ENCODE data around the gene SPSB1. TPM values are rescaled to one million over a fixed set of nuclear protein-coding genes. Genes with fewer than 3 reads are reported as not detected.
A peak's percentile ranks its signal among the peaks of the same experiment; 100 is the strongest.

Gene SPSB1
- total RNA-seq, 1 experiment from 2014 or later, result 33.8 TPM

DNA sequence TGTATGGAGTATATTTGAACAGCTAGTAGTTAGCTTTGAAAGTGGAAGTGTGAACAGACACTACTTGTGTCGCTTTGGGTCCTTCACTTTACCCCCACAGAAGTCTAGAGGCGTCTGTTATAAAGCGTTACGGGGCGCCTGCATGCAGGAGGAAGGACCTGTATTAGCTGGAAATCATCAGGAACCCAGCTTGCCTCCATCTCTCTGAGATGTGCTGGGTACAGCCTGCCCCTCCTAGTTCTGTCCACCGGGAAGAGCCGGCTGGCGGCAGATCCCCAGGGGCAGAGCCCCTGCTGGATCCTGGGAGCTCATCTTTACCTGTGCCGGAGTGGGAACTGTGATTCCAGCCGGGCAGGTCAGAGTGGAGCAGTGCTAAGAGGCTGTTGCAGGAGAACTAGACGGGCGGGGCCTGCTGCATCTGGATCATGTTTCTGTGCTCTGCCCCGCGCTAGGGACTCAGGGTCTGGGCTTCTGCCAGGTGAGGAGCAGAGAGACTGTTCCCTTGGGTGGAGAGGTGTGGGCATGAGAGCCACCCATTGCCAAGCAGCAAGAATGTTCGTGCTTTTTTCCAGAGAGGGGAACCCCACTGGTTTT is 22.3 kb upstream of the SPSB1 start:
- no peaks in the 10 kb centered on the region for H3K36me3 ChIP-seq (ENCODE audit: low read depth)
- TF ChIP-seq EZH2 (IDR thresholded peaks at IDR 0.05; ENCODE audit: low read depth), result no peak
- TF ChIP-seq, protein P1, sequence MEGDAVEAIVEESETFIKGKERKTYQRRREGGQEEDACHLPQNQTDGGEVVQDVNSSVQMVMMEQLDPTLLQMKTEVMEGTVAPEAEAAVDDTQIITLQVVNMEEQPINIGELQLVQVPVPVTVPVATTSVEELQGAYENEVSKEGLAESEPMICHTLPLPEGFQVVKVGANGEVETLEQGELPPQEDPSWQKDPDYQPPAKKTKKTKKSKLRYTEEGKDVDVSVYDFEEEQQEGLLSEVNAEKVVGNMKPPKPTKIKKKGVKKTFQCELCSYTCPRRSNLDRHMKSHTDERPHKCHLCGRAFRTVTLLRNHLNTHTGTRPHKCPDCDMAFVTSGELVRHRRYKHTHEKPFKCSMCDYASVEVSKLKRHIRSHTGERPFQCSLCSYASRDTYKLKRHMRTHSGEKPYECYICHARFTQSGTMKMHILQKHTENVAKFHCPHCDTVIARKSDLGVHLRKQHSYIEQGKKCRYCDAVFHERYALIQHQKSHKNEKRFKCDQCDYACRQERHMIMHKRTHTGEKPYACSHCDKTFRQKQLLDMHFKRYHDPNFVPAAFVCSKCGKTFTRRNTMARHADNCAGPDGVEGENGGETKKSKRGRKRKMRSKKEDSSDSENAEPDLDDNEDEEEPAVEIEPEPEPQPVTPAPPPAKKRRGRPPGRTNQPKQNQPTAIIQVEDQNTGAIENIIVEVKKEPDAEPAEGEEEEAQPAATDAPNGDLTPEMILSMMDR (conservative IDR thresholded peaks at IDR 0.05), result no peak
- no peaks in the 10 kb centered on the region for H4K20me1 ChIP-seq (ENCODE audit: insufficient read depth)
- DNase-seq, result peak in 1 of 2 experiments; percentile 70
- BruUV-seq (replicated peaks), result no TSS peak
- ChIA-PET POLR2A (ENCODE audit: unreplicated experiment) (interaction anchor here (0.6 kb wide), 1 partner anchor 70 kb away, joined by 3 read pairs; no protein-coding TSS in a partner anchor), CTCF (interaction anchor here (0.6 kb wide), 1 partner anchor 223 kb away, joined by 6 read pairs; no protein-coding TSS in a partner anchor)
- H3K27me3 ChIP-seq (ENCODE audit: insufficient read depth, low read depth), result no peaks in the 10 kb centered on the region
- no peaks in the 10 kb centered on the region for H3K79me2 ChIP-seq (ENCODE audit: low read depth)
- H3K9me3 ChIP-seq (ENCODE audit: insufficient read depth, low read depth), result no peaks in the 10 kb centered on the region
- intact Hi-C loops (cut with micrococcal nuclease; ENCODE audit: unreplicated experiment), result no loop called here
- H3K4me3 ChIP-seq, result no peak overlapping the region
- no peak overlapping the region for H3K4me2 ChIP-seq
- peaks cover 11% of the 10 kb centered on the region for H3K4me1 ChIP-seq (replicated peaks; ENCODE audit: insufficient read depth)
- no peaks in the 10 kb centered on the region for H3F3A ChIP-seq (ENCODE audit: insufficient read depth, low read depth)
- no peak overlapping the region for H2AFZ ChIP-seq
- no peak overlapping the region for H3K27ac ChIP-seq
- H3K9me2 ChIP-seq (ENCODE audit: insufficient read depth), result no peaks in the 10 kb centered on the region

DNA sequence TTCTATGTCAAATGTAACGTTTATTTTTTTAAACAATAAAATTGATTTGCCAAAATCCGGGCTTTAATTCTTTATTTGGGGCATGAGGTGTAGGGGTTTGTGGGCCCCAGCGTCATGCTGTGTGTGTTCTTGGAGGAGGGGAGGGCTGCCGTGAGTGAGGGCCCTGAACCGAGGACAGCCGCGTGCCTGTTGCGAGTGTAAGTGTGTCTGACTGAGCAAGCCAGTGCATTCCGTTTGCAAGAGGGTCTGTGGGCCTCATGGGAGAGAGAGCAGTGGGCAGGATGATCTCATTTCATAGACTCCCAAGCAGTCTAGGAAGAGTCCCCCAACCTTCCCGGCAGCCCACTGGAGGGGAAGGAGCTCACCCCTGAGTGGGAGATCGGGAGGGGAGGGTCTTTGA is 21.4 kb upstream of the SPSB1 start:
- POLR2A ChIA-PET (ENCODE audit: unreplicated experiment), result no interaction called here
- Histone ChIP-seq H3K4me3 (no peak overlapping the region), H3F3A (ENCODE audit: insufficient read depth, low read depth) (no peaks in the 10 kb centered on the region; the same call in 1 of the 2 replicates), H3K27me3 (ENCODE audit: insufficient read depth, low read depth) (no peaks in the 10 kb centered on the region), H4K20me1 (ENCODE audit: insufficient read depth) (no peaks in the 10 kb centered on the region), H3K36me3 (ENCODE audit: low read depth) (no peaks in the 10 kb centered on the region), H3K4me2 (no peak overlapping the region), H3K4me1 (replicated peaks; ENCODE audit: insufficient read depth) (peaks cover 20% of the 10 kb centered on the region), H2AFZ (no peak overlapping the region), H3K79me2 (ENCODE audit: low read depth) (no peaks in the 10 kb centered on the region), H3K27ac (no peak overlapping the region), H3K9me2 (ENCODE audit: insufficient read depth) (no peaks in the 10 kb centered on the region), H3K9me3 (ENCODE audit: insufficient read depth, low read depth) (no peaks in the 10 kb centered on the region)
- CTCF ChIA-PET, result no interaction called here
- TF ChIP-seq EZH2 (IDR thresholded peaks at IDR 0.05; ENCODE audit: low read depth), result no peak
- TF ChIP-seq, protein P1 (conservative IDR thresholded peaks at IDR 0.05), result no peak
- DNase-seq, result no peak
- BruUV-seq (replicated peaks), result no TSS peak
- intact Hi-C loops (cut with micrococcal nuclease; ENCODE audit: unreplicated experiment), result no loop called here

DNA sequence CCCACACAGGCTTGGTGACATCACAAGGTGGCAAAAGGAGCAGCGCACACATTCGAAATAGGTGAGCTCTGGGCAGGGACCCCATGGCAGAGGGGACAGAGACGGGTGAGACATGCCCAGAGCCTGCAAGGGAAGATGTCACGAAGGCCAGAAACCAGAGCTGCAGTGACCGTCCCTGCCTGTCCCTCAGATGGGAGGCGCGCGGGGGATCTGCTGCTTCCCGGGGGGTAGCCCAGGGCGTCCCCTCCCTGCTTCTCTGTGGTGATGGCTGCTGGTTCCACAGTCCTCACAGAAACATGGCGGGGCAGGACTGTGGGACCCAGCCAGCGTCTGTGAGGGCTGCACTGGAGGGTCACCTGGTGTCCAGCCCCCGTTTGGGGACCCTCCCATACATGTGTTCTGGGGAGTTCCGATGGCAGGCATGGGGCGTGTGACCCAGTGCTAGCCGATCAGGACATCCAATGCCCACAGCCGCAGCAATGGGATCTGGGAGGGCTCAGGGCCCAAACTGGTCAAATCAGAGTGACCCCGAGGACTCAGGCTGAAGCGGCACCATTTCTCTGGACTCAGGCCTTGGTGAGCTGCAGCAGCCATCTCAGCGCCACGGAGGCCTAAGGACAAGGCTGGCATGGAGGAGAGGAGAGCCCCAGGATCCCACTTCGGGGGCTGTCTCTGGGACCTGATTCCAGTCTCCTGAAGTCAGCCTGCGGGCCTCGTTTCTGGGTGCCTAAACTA is 20.7 kb upstream of the SPSB1 start:
- no TSS peak for BruUV-seq (replicated peaks)
- no peak overlapping the region for H3K4me3 ChIP-seq
- no peaks in the 10 kb centered on the region for H3K79me2 ChIP-seq (ENCODE audit: low read depth)
- H3K36me3 ChIP-seq (ENCODE audit: low read depth), result no peaks in the 10 kb centered on the region
- no peak for TF ChIP-seq EZH2 (IDR thresholded peaks at IDR 0.05; ENCODE audit: low read depth)
- TF ChIP-seq, protein P1 (conservative IDR thresholded peaks at IDR 0.05), result no peak
- no peak overlapping the region for H3K4me2 ChIP-seq
- no peaks in the 10 kb centered on the region for H3K9me3 ChIP-seq (ENCODE audit: insufficient read depth, low read depth)
- intact Hi-C loops (cut with micrococcal nuclease; ENCODE audit: unreplicated experiment), result no loop called here
- DNase-seq, result no peak
- peaks cover 22% of the 10 kb centered on the region for H3K4me1 ChIP-seq (replicated peaks; ENCODE audit: insufficient read depth)
- no peak overlapping the region for H2AFZ ChIP-seq
- ChIA-PET POLR2A (ENCODE audit: unreplicated experiment) (no interaction called here), CTCF (no interaction called here)
- no peaks in the 10 kb centered on the region; the same call in 1 of the 2 replicates for H3F3A ChIP-seq (ENCODE audit: insufficient read depth, low read depth)
- H3K27ac ChIP-seq, result no peak overlapping the region
- H3K9me2 ChIP-seq (ENCODE audit: insufficient read depth), result no peaks in the 10 kb centered on the region
- H3K27me3 ChIP-seq (ENCODE audit: insufficient read depth, low read depth), result no peaks in the 10 kb centered on the region
- no peaks in the 10 kb centered on the region for H4K20me1 ChIP-seq (ENCODE audit: insufficient read depth)
